Stomach (tissue), 9 donors: ENCODE measurements around the gene TRIM2. TPM values are rescaled to one million over a fixed set of nuclear protein-coding genes. Genes with fewer than 3 reads are reported as not detected.

Source experiments
- DNase-seq, 2 donors: peaks; one replicate each; pipeline versions ENCODE4 v3.0.0 to v3.0.0-alpha.2; 2013 to 2019
- H3K27ac ChIP-seq, 5 donors: fragments of 200-600 bp in 4 of 5; sonication (generic) in 4 of 5; one replicate each; pipeline ENCODE4 v1.5.1; 2013 to 2019; ENCODE audit warnings: mild to moderate bottlenecking in 1 of 5, moderate library complexity in 1 of 5
- H3K27me3 ChIP-seq, 3 donors: fragments of 200-600 bp; sonication (generic); one replicate each; pipeline ENCODE4 v1.5.1; 2017 to 2019; ENCODE audit warnings: mixed run types in 1 of 3
- H3K36me3 ChIP-seq, 4 donors: fragments of 200-600 bp; sonication (generic); 1 replicate in 3 of 4; 2 replicates in 1 of 4; pipeline ENCODE4 v1.5.1; 2016 to 2019
- H3K4me1 ChIP-seq, 4 donors: fragments of 200-600 bp; sonication (generic); one replicate each; pipeline ENCODE4 v1.5.1; 2016 to 2019
- H3K4me3 ChIP-seq, 4 donors: fragments of 200-600 bp; sonication (generic) in 3 of 4; one replicate each; pipeline ENCODE4 v1.5.1; 2016 to 2019; ENCODE audit warnings: mild to moderate bottlenecking in 1 of 4
- H3K9me3 ChIP-seq, 4 donors: fragments of 200-600 bp; sonication (generic); one replicate each; pipeline ENCODE4 v1.5.1; 2016 to 2019
- CTCF ChIP-seq, 7 experiments: fragments of 450-650 bp in 4 of 7; fragments of 200-600 bp in 3 of 7; sonication (generic) in 3 of 7; IDR thresholded peaks; one replicate each; pipeline ENCODE4 v1.5.1; 2016 to 2019; ENCODE audit warnings: antibody characterized with exemption in 7 of 7, control low read depth in 2 of 7, mild to moderate bottlenecking in 1 of 7
- EP300 ChIP-seq: sonication (generic); formaldehyde crosslinking; IDR thresholded peaks from one replicate; pipeline ENCODE4 v1.6.1; 2017; ENCODE audit warnings: antibody characterized with exemption
- POLR2A ChIP-seq, 4 donors: fragments of 450-650 bp; IDR thresholded peaks; one replicate each; pipeline ENCODE4 v1.6.1; 2016; ENCODE audit warnings: antibody characterized with exemption in 4 of 4, control low read depth in 2 of 4, mild to moderate bottlenecking in 1 of 4, moderate library complexity in 1 of 4
- POLR2AphosphoS5 ChIP-seq, 3 donors: sonication (generic); formaldehyde crosslinking; IDR thresholded peaks; one replicate each; pipeline ENCODE4 v1.6.1; 2016; ENCODE audit warnings: antibody characterized with exemption in 3 of 3
- WGBS, 5 donors: extraction: QIAGEN DNeasy Blood & Tissue Kit in 3 of 5; methylation state at CpG; one replicate each; pipeline versions ENCODE4 v1.1.5 to v1.1.7; 2013 to 2018; 5-methylcytosine and 5-hydroxymethylcytosine counted together
- intact Hi-C: fragments of 100-400 bp; cut with DNase I; formaldehyde crosslinking; loops from one replicate; pipeline ENCODE4 v1.15.1; 2023; ENCODE audit warnings: low total_unique reads
- polyA plus RNA-seq, 3 donors: library from polyadenylated mRNA; stranded (reverse); fragments of 200-250 nt; gene quantifications; one replicate each; pipeline ENCODE4 v1.2.3, GENCODE V29; 2013
- total RNA-seq, 5 donors: library from RNA; depleted of rRNA; stranded (reverse); fragments of >200 nt; gene quantifications; one replicate each; pipeline versions ENCODE4 v1.1.0 to v1.2.3, GENCODE V29; 2014 to 2016
- donor health status: healthy with polysubstance abuse.
- donor health status: Bipolar disorder and iron deficiency.
- donor health status: healthy.

Gene TRIM2
- total and polyA plus RNA-seq, 8 donors, result 11.2 to 327 (median 53.8) TPM

DNA sequence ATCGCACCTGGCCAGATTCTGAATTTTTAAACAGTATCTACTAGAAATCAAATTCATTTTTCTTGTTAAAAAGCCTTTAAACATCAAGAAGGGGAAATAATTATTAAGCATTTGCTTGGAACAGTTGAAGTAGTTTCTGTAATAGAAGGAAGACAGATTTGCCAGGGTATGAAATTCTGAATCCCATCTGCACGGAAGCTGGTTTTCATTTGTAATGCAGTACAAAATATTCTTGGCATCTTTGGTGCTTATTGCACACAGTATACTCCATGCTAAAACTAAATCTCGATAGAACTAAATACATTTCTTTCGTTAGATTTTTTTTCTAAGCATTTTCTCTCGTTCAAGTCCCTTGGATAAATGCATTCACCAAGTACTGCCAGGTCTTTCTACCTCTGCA, 25.3 kb downstream of the TRIM2 start:
- H3K4me3 ChIP-seq, result no peak overlapping the region

DNA sequence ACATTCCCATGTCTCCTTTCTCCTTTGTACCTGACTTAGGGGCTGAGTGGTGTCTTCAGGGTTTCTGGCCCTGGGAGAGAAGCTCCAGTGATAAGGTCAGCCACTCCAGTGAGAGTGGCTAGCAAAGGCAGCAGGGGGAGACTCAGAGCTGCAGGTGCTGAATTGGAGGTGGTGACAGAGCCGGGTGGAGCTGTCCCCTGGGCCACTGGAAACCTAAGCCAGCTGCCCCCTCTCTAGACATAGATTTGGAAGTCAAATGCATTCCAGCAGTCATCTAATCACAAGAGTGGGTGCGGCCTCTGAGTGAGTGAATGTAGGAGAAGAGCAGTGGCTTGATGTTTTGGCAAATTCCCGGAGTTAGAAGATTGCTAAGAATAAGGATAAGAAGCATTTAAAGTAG, 28.5 kb downstream of the TRIM2 start:
- H3K9me3 ChIP-seq, result no peaks in the 10 kb centered on the region
- no peaks in the 10 kb centered on the region for H3K27me3 ChIP-seq
- 30 to 55% (median 38%) methylated on average over 3 of the region's 3 CpGs for WGBS, 5 donors
- H3K4me3 ChIP-seq, result no peak overlapping the region
- H3K4me1 ChIP-seq, result peaks cover 28 to 64% (median 46%) of the 10 kb centered on the region in 4 donors
- intact Hi-C loops, result no loop called here
- H3K27ac ChIP-seq, result peak overlapping the region; percentile 31 to 72 (median 68)
- peak; percentile 50 to 63 for DNase-seq
- TF ChIP-seq EP300, result no peak
- TF ChIP-seq CTCF (IDR thresholded peaks at IDR 0.05), result peak in 3 of 7 experiments; percentile 11 to 38 (median 17)
- H3K36me3 ChIP-seq, result peaks cover 0 to 1% (median under 1%) of the 10 kb centered on the region in 4 donors

More for the DNA sequence above, 25.3 kb downstream of the TRIM2 start:
- TF ChIP-seq POLR2A (IDR thresholded peaks at IDR 0.05), result no peak
- TF ChIP-seq EP300, result no peak
- no peak for TF ChIP-seq CTCF (IDR thresholded peaks at IDR 0.05)
- TF ChIP-seq POLR2AphosphoS5 (IDR thresholded peaks at IDR 0.05), result no peak
- Histone ChIP-seq H3K27ac (no peak overlapping the region), H3K27me3 (no peaks in the 10 kb centered on the region), H3K4me1 (peaks cover 22 to 83% (median 58%) of the 10 kb centered on the region in 4 donors), H3K36me3 (no peaks in the 10 kb centered on the region), H3K9me3 (no peaks in the 10 kb centered on the region)
- intact Hi-C loops, result no loop called here
- 82 to 92% (median 88%) methylated on average over 5 of the region's 5 CpGs for WGBS, 5 donors
- no peak for DNase-seq

- H3K27me3 ChIP-seq, result no peaks in the 10 kb centered on the region
- peaks cover 0 to 11% (median 5%) of the 10 kb centered on the region in 4 donors for H3K36me3 ChIP-seq
- H3K4me1 ChIP-seq, result peaks cover 28 to 54% (median 39%) of the 10 kb centered on the region in 4 donors
- H3K27ac ChIP-seq, result peak overlapping the region; percentile 31 to 69 (median 54)
- intact Hi-C loops, result no loop called here
- WGBS, 5 donors, result 34 to 50% (median 47%) methylated on average over 5 of the region's 5 CpGs
- no peaks in the 10 kb centered on the region for H3K9me3 ChIP-seq
- TF ChIP-seq CTCF (IDR thresholded peaks at IDR 0.05) (no peak), POLR2A (IDR thresholded peaks at IDR 0.05) (no peak), EP300 (no peak), POLR2AphosphoS5 (IDR thresholded peaks at IDR 0.05) (peak in 2 of 3 donors; percentile 63 to 81)
- DNase-seq, result peak; percentile 49 to 73
- H3K4me3 ChIP-seq, result no peak overlapping the region
Observed at GRCh38 chr4:153233761-153234371, 29.6 kb downstream of the TRIM2 start.

DNA sequence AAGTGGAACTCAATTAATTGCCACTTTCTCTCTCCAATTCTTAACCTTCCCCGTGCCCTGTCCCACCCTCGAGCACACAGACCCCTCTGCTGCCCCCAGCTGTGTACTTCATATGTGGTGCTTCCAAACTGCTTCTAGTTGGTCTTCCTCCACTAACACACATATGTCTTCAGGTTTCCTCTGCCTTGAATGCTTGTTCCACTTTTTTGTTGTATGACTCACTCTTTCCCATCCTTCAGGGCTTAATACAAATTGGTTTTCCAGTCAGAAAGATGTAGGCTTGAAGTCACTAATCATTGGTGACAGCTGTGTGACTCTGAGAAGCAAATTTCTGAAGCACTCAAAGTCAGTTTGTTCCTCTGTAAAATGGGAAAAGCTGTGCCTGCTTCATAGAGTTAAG, 30.6 kb downstream of the TRIM2 start:
- WGBS, 5 donors, result 79 to 89% (median 86%) methylated on average over 2 of the region's 2 CpGs
- peak overlapping the region in 2 of 5 donors; percentile 16 to 68 for H3K27ac ChIP-seq
- H3K36me3 ChIP-seq, result peaks cover 0 to 21% (median 6%) of the 10 kb centered on the region in 4 donors
- no peak overlapping the region for H3K4me3 ChIP-seq
- H3K9me3 ChIP-seq, result no peaks in the 10 kb centered on the region
- no peak for DNase-seq
- no peaks in the 10 kb centered on the region for H3K27me3 ChIP-seq
- TF ChIP-seq POLR2AphosphoS5 (IDR thresholded peaks at IDR 0.05) (no peak), CTCF (IDR thresholded peaks at IDR 0.05) (no peak), POLR2A (IDR thresholded peaks at IDR 0.05) (no peak), EP300 (no peak)
- H3K4me1 ChIP-seq, result peaks cover 28 to 44% (median 36%) of the 10 kb centered on the region in 4 donors
- intact Hi-C loops, result no loop called here
